HL-60 (cell line): ENCODE results near the gene SLC4A8.

Experiments
- DNase-seq, 2 experiments: peaks; one replicate each; pipeline ENCODE4 v3.0.0-alpha.2; 2010 to 2020; ENCODE audit warnings: low read depth in 1 of 2, low spot score in 1 of 2
- H3K27ac ChIP-seq: fragments of 250-450 bp; sonication (Bioruptor Pico); replicated peaks from 2 replicates; pipeline ENCODE4 v1.5.1; 2020; ENCODE audit warnings: mild to moderate bottlenecking, moderate library complexity
- H3K27me3 ChIP-seq: fragments of 250-450 bp; sonication (Bioruptor Pico); 2 replicates; pipeline ENCODE4 v1.5.1; 2021; ENCODE audit warnings: mild to moderate bottlenecking, moderate library complexity; ENCODE audit not compliant: insufficient read depth, poor library complexity, severe bottlenecking
- H3K4me3 ChIP-seq: replicated peaks from 2 replicates; pipeline ENCODE4 v1.5.1; 2011; ENCODE audit warnings: mild to moderate bottlenecking, control low read depth, low read length; ENCODE audit not compliant: insufficient read depth
- CTCF ChIP-seq: IDR thresholded peaks from one replicate; pipeline ENCODE4 v1.5.1; 2011; ENCODE audit warnings: low read length, control low read depth, inconsistent platforms; ENCODE audit not compliant: insufficient read depth
- GABPA ChIP-seq: IDR thresholded peaks from 2 replicates; pipeline ENCODE4 v1.6.1; 2012; ENCODE audit warnings: low read depth
- POLR2AphosphoS5 ChIP-seq: IDR thresholded peaks from 2 replicates; pipeline ENCODE4 v1.6.1; 2012; ENCODE audit warnings: low read depth
- REST ChIP-seq: IDR thresholded peaks from 2 replicates; pipeline ENCODE4 v1.6.1; 2012; ENCODE audit warnings: low read depth; ENCODE audit not compliant: insufficient replicate concordance
- SPI1 ChIP-seq: IDR thresholded peaks from 2 replicates; pipeline ENCODE4 v1.6.1; 2012; ENCODE audit warnings: low read depth, mild to moderate bottlenecking, borderline replicate concordance

Gene SLC4A8

GRCh38 chr12:51424094-51424661 lies 453 bp upstream of the SLC4A8 start:
- DNase-seq = no peak
- H3K4me3 ChIP-seq = no peak overlapping the region
- H3K27ac ChIP-seq = no peak overlapping the region
- no peak for TF ChIP-seq SPI1
- no peak for TF ChIP-seq GABPA
- no peak for TF ChIP-seq CTCF
- TF ChIP-seq POLR2AphosphoS5 = no peak
- no peak for TF ChIP-seq REST
- peaks cover 31% of the 10 kb centered on the region for H3K27me3 ChIP-seq

- Histone ChIP-seq H3K4me3 (no peak overlapping the region), H3K27ac (no peak overlapping the region), H3K27me3 (peaks cover 23% of the 10 kb centered on the region)
- no peak for DNase-seq
- TF ChIP-seq CTCF (no peak), POLR2AphosphoS5 (no peak), SPI1 (no peak), REST (no peak), GABPA (no peak)
Observed at GRCh38 chr12:51428256-51428655, 3.6 kb downstream of the SLC4A8 start.

- H3K4me3 ChIP-seq = no peak overlapping the region
- no peak for DNase-seq
- no peak for TF ChIP-seq CTCF
- TF ChIP-seq GABPA = no peak
- H3K27me3 ChIP-seq = peaks cover 14% of the 10 kb centered on the region
- no peak overlapping the region for H3K27ac ChIP-seq
Observed at GRCh38 chr12:51429700-51430099, 5.1 kb downstream of the SLC4A8 start.
